UCSD-AML1 (cell line): ENCODE results near the gene KIF26B.

Experiments
- DNase-seq: peaks from one replicate; lab custom pipeline; 2025; ENCODE audit not compliant: unreplicated experiment; lab: John Stamatoyannopoulos, UW

Gene KIF26B

DNA sequence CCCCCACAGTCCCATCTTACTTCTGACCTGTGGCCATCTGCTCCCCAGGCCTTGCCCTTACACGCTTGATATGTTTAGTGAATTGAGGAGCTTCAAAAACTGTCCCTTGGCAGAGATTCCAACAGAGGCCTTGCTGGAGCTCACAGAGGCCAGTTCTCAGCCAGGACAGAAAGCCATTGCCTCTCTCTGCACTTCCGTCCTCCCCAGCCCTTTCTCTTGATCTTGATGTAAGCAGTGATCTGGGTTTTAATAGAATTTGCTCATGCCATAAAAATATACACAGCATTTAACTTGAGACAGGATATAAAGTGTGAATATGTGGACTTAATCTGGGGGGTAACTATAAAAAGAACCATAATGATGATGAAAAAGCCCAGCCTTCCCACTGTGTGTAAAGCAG is 453.5 kb downstream of the KIF26B start:
- DNase-seq: no peak

GRCh38 chr1:245609354-245610150 is 454.8 kb downstream of the KIF26B start:
- DNase-seq: no peak

DNA sequence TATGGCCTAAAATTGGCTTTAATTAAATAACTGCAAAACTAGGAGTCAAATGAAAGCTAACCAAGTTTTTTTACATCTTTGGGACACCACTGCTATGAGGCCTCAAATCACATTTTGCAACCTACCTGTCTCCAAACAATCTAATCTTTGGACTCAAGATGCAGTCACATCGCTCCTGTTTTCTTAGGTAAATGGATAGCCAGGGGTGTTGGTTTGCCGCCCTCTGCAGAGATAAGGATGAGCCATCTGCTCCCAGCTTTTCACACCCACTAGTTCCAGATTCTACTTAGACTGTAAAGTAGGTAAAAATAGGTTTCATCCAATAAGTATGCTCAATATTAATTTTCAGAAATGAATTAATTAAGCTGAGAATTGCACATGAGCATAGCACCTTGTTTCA is 456.5 kb downstream of the KIF26B start:
- DNase-seq: no peak

DNA sequence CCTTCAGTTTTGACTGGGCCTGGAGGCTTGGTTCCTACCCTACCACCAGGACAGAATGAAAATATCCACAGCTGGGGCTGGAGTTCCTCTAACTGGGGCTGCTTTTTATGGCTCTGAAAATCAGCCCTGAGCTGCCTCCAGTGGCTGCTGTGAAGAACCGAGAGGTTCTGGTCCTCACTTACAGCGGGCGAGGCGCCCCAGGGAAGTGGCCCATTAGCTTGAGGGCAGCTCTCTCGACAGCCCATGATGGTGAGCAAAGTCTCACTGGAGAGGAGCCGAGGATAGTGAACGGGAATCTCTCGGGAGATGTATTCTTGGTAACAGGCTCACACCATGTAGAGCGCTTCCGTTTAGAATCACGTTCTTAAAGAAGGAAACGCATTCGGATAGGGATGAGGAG is 459.7 kb downstream of the KIF26B start:
- DNase-seq: no peak

GRCh38 chr1:245615001-245615400 is 460.2 kb downstream of the KIF26B start:
- DNase-seq: no peak

- no peak for DNase-seq
Measured at GRCh38 chr1:245621589-245621988, 466.8 kb downstream of the KIF26B start.

- no peak for DNase-seq
Measured at GRCh38 chr1:245622332-245623014, 467.7 kb downstream of the KIF26B start.

DNA sequence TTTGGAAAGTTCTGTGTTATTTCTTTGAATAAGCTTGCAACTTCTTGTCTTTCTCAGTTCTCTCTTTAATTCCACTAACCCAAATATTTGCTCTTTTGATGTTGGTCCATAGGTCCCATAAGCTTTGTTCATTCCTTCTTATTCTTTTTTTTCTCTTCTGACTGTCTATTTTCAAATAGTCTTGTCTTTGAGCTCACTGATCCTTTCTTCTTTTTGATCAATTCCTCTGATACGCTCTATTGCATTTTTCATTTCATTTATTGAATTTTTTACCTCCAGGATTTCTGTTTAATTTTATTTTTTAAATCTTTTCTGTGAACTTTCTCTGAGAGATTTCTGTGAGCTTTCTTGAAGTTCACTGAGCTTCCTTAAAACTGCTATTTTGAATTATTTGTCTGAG is 486.6 kb downstream of the KIF26B start:
- no peak for DNase-seq

DNA sequence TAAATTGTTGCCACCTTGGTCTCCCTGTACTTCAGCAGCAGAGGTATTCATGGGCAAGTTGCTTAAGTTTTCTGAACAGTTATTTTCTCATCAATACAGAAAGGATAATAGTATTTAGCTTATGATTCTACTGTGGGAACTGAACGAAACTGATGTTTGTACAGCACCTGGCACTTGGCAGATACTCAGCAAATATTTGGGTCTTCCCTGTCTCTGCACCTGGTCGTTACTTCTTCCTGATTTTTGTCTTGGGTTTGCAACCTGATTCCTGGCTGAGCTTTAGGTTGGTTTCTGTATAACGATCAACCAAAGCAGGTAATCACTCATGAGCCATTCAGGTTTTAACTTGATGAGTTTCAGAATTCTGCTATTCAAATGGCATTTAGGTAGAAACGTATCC is 490.6 kb downstream of the KIF26B start:
- DNase-seq: no peak

DNA sequence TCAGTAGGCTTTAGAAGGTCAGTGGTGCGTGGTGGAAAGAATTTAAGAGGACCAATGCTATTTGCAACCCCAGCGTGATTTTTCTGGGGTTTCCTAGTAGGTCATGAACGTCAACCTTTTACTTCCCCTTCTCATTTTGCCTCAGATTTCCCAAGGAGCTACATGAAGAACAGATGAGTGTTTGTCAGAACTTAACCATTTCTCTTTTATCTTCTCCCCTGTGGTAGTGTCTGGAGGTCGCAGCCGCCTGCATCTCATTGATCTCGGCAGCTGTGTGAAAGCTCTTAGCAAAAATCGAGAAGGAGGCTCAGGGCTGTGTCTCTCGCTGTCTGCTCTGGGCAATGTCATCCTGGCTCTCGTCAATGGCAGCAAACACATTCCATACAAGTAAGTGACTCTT is 491.1 kb downstream of the KIF26B start:
- no peak for DNase-seq

- DNase-seq: peak; percentile 22
Measured at GRCh38 chr1:245648749-245649522, 494.2 kb downstream of the KIF26B start.

DNA sequence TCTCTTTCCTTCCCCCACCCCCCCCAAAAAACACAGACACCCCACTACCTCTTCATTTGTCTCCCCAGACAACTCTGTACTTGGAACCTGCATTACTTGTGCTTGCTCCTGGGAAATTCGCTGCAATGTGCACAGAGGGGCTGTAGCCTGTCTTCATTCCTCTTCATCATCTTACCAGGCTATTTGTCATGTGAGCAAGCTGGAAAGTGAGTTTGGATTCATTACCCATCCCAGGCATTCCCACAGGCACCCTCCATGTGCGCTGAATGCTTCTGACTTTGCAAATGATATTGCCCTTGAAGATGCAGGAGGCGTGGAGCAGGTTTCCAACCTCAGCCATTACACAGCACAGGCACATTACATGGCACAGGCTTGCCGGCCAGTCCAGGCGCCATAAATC is 494.9 kb downstream of the KIF26B start:
- DNase-seq: no peak

DNA sequence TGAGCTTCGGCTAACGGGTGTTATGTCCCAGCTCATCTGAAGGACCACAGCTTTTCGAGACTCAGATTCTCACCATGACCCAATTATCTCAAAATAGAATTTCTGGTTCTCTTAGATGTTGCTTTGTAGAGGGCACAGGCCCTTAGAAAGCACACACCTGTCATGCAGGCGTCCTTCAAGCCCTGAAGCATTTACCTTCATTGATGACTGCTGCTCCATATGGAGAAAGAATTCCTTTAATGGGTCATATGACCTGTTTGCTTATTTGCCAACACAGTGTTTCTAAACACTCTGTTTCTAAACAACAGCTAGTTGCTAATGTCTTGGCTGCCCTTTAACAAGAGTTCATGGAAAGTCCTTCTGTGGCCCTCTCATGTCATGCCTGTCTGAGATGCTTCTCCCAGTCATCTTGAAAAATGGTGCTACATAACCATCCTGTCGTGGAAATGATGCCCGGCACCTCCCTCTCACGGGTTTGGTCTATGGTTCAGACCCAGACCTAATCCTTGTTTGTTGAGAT is 495.7 kb downstream of the KIF26B start:
- DNase-seq: no peak

- no peak for DNase-seq
Measured at GRCh38 chr1:245651093-245651492, 496.3 kb downstream of the KIF26B start.

- DNase-seq: no peak
Measured at GRCh38 chr1:245652116-245652515, 497.3 kb downstream of the KIF26B start.

DNA sequence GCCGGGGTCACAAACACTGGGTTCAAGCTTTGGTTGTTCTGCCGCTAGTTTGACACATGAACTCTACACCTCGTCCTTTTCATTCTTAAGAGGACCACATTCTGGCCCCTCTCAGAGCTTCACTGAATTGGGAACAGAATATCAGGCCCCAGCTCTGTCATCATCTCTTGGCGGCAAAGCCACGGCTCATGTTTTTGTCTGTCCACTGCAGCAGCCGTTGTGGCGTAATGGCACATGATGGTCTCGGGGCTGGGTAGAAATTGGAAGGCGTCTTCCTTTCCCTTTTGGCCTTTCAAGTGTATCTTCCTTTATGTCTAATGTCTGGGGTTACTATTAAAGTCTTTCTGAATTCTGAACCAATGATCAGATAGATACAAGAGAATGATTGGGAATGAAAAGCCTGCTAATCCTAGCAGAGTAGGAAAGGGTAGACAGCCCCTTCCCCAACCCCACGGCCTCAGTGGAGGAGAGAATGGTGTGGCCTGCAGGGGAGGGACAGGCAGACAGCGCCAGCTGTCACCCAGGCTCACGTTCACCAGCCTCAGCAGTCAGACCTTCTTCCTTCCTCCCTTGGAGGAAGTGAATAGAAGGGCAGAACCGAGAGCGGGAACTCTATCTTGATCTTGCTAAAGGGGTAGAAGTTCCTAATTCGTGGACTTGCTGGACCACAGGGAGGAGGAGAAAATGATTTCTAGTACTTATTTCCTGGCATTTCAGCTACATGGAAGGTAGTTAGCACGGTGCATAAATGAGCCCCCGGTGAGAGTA is 498.1 kb downstream of the KIF26B start:
- peak; percentile 25 for DNase-seq

- DNase-seq: no peak
Measured at GRCh38 chr1:245654460-245655050, 499.8 kb downstream of the KIF26B start.

DNA sequence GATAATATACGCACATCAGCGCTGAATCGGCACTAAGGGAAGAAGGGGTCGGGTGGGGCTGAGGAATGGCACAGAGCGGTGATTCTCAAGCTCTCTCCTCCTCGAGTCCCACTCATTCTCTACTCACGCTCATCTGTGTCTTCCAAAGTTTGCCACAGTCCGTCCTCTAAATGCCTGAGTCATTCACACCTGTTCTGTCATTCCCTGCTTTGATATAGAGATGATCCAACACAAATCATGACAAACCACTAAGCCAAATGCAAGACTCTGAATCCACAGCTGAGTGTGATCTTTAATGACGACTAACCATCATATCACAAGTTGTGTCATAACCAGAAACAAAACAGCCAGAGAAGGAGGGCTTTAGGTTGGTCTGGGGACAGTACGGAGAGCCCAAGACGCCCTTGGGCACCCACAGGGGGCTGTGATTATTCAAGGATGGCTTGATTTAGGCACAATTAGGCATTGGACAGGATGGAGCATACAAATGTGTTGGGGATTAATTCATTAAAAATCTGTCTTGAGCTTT is 501.5 kb downstream of the KIF26B start:
- DNase-seq: no peak

GRCh38 chr1:245657371-245657770 is 502.6 kb downstream of the KIF26B start:
- no peak for DNase-seq

DNA sequence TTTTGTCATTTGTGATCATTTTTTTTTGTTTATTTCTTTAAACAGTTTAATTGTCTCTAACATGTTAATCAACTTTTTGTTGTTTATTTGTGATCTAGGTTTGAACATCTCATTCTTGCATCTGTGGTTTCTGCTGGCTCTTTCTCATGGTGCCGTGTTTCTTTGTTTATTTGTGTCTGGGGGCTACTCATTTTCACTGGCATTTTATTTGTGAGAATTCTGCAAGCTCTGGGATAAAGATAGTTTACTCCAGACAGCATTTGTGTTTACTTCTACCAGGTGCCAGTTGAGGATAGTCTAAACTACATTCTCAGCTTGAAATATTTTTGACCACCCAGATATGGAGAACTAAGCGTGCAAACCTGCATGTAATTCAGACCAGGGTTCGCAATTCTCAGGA is 508.6 kb downstream of the KIF26B start:
- DNase-seq: no peak
